NCI-H774 (cell line): ENCODE data around the gene MAB21L1.

Experiments
- DNase-seq: peaks from one replicate; lab custom pipeline; 2025; lab: John Stamatoyannopoulos, UW

MAB21L1 gene

GRCh38 chr13:35475960-35476943, at the start of gene MAB21L1:
MAB21L1 (minus strand) TSS chr13:35476689; CDS start chr13:35476138, 551 bp downstream.
- no peak for DNase-seq

- DNase-seq: no peak
Measured at GRCh38 chr13:35524171-35524570, 47.7 kb upstream of the MAB21L1 start.

DNA sequence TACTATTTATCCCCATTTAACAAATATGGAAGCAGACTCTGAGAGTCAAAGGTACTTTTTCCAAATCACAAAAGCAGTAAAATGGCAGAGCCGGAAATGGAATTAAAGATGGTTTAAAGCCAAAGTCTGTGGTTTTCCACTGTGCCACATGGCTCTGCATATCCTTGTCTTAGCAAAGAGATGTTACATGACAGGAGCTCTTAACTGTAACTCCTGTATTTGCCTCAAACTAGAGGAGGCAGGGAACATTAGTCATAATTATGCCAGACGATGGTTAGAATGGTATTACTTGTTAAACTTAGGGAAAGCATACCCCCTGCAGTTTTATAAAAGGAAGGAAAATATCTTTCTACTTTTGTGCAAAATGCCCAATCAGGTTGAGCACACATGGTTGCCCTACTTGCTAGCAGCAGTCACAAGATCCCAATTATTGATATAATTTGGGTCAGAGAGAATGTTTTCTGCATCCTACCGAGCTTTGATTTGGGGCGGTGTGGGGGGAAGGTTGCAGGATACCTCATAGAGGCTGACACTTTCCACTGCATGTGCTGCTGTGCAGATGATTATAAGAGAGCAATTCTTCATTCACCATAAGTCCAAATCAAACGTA, 42.0 kb upstream of the MAB21L1 start:
- no peak for DNase-seq

DNA sequence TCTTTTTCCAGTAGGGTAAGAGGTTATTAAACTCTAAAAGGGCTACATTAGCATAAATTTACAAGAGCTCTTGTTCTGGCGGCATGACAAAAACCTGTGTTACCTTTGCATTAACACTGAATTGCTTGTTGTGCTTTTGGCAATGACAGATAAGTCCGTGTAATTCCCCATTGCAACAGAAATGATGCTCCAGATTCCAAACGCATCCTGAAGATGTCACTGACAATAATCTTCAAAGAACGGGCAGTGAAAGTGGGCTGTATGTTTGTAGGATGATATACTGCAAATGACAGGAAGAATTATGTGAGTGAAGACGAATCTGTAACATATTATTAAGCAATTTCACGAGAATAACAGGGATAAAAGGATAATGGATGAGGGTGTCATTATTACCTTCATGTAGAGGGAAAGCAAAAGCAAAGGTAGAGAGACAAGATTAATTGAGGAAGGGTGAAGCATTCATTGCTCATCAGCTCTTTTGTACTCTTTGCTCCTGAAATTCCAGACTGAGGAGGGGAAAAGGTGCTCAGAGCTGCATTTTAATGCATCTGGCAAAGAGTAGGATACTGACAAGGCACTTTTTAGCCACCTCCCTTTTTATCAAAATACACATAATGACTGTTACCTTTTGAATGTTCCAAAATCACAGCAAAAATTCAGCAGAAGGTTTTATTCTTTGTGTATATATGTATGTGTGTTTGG, 38.5 kb upstream of the MAB21L1 start:
- no peak for DNase-seq

- no peak for DNase-seq
Measured at GRCh38 chr13:35514061-35514477, 37.6 kb upstream of the MAB21L1 start.

GRCh38 chr13:35512271-35512920, 35.9 kb upstream of the MAB21L1 start:
- DNase-seq: no peak

- DNase-seq: no peak
Measured at GRCh38 chr13:35502456-35502855, 26.0 kb upstream of the MAB21L1 start.

DNA sequence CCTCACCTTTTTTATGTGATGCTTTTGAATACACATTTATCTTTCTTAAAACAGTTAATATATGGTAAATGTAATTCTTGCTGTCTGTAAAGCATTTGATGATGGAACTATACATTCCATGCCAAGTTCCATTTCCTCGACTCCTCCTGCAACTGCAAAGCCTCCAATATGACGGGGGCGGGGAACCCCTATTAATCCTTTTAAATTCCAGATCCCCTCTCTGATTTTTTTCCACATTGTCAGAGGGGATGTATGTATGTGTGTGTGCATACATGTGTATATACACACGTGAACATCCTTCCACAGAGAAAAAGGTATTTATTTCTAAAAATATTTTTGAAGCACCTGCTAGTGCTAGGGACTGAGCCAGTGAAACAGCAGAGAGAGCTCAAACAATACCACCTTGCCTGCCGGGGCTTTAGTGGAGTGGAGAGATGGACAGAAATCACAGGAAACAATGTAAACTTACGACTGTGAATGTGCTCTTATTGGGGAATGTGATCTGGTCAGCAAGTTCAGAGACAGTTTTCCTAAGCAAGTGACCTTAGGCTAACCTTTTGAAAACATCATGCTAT, 25.3 kb upstream of the MAB21L1 start:
- no peak for DNase-seq

DNA sequence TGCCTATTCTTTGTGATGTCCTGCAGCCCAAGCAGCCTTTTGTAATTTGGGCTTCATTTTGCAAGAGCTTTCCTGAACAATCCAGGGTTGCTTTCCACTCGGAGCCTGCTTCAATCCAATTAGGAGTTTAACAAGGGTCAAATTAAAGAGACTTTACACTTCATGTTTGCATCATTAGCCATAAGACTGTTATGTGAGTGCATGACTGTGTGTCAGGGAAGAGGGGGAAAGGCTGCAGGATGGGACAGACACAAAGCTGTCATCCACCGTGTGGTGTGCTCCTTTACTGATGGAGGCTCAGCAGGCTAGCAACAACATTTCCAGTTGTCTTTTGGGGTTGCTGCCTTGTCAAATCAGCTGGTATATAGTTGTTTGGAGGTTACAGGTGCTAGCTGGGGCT, 23.7 kb upstream of the MAB21L1 start:
- peak; percentile 18 for DNase-seq

DNA sequence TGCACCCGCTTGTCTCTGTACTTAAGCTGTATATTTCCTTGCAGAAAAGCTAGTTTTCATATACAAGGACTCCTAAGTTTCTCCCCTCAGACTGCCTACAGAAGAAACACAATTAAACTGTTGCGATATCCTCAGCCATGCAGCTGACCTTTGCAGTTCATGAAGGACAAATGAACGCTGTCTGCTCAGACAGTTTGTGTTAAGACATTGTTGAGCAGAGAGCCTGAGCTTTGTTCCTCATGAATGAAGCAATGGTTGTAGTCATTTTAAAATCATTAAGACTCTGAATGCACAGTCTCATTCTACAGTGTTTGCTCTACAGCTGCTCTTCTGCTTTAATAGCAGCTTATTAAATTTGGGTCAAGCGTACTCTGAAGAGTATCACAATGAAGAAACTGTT, 23.2 kb upstream of the MAB21L1 start:
- DNase-seq: peak; percentile 28

- peak; percentile 73 for DNase-seq
Measured at GRCh38 chr13:35499196-35499662, 22.7 kb upstream of the MAB21L1 start.

DNA sequence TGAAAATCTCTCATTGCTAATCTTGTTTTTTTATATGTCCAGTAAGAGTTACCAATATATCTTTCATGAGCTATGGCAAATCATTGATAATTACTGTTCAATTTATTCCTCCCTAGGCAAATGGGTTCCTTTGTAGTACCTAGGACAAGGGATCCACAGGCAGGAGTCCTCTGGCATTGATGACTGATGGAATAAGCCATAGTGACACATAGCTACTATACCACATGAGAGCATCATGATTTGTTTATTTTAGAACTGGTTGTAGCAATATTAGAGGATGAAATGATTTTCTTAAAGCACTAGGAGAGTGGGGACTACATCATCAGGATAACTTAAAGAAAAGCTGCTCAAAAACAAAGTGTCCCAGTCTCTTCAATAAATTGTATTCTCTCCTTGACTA, 21.7 kb upstream of the MAB21L1 start:
- no peak for DNase-seq

- no peak for DNase-seq
Measured at GRCh38 chr13:35496761-35497386, 20.4 kb upstream of the MAB21L1 start.

GRCh38 chr13:35496006-35496405, 19.5 kb upstream of the MAB21L1 start:
- DNase-seq: no peak

DNA sequence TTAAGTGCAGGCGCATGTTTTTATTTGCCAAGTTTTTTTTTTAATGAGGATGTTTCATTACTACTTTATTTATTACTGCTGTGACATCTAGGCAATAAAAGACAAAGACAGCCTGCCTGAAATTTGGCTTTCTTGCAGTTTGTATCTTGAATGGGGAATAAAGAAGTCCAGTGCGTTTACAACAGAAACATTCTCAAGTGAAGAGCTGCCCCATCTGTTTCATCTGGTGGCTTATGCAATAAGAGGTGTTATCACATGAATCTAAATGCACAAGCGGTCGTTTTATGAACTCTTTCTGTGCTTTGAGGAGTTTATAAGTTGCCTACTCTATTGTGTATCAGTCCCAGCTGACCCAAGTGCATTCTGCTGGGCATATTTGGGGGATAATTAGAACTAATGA, 12.6 kb upstream of the MAB21L1 start:
- DNase-seq: no peak

GRCh38 chr13:35485424-35485823, 8.9 kb upstream of the MAB21L1 start:
- DNase-seq: peak; percentile 4

- no peak for DNase-seq
Measured at GRCh38 chr13:35484384-35484783, 7.9 kb upstream of the MAB21L1 start.

GRCh38 chr13:35483761-35484160, 7.3 kb upstream of the MAB21L1 start:
- DNase-seq: no peak

GRCh38 chr13:35482527-35482926, 6.0 kb upstream of the MAB21L1 start:
- DNase-seq: no peak

DNA sequence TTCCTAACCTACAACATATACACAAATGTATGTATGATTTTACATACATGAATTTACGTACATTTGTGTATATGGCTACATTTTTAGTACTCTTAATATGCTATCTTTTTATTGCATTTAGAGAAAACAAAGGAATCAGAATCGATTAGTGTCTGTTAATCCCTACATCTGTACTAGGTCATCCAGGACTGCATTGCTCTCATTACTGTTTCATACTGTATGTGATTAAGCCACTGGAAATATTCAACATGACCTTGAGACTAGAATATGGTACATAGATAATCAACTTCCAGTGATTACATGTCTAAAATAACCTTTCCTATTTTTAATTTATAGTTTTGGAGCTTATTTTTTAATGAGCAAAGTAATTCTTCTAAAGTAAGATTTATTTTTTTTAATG, 5.3 kb upstream of the MAB21L1 start:
- no peak for DNase-seq

- DNase-seq: no peak
Measured at GRCh38 chr13:35480346-35480745, 3.9 kb upstream of the MAB21L1 start.
